Smooth muscle cell of the brain vasculature (primary cell): ENCODE data around the gene GRID1.
"Not testable (repeated sequence)": the region's sequence is repeated elsewhere in the genome, so short reads cannot be mapped to it uniquely, and the experiment has no call there.

Experiments
- DNase-seq: peaks from one replicate; pipeline ENCODE4 v3.0.0-alpha.2; 2012; ENCODE audit warnings: low read depth, low spot score

Gene GRID1

DNA sequence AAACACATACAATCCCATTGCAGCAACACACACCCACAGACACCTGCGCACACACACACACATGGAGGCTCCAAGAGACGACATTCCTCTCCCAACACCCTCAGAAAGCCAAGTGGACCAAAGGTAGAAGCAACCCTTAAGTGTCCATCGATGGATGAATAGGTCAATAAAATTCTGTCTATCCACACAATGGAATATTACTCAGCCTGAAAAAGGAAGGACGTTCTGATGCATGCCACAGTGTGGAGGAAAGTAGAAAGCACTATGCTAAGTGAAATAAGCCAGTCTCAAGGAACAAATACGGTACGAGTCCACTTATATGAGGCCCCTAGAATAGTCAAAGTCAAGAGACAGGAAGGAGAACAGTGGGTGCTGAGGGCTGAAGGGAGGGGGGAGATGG lies 174.4 kb downstream of the GRID1 start:
- DNase-seq, result no peak

DNA sequence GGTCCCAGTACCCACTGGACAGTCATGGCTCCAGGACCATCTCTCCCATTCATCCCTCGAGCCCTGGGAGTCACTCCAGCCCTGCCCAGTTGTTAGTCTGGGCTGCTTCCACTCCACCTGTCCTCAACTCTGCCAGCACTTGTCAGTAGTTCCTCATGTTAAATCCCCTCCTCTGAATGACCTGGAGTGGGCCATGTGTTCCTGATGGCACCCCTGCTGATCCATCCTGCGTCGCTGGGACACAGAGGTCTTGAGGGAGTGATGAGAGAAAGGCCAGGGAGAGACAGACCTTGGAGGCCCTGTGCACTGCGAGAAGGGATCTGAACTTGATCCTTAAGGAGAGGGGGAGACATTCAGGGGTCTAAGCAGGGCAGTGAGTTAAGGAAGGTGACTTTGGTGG lies 174.9 kb downstream of the GRID1 start:
- no peak for DNase-seq

DNA sequence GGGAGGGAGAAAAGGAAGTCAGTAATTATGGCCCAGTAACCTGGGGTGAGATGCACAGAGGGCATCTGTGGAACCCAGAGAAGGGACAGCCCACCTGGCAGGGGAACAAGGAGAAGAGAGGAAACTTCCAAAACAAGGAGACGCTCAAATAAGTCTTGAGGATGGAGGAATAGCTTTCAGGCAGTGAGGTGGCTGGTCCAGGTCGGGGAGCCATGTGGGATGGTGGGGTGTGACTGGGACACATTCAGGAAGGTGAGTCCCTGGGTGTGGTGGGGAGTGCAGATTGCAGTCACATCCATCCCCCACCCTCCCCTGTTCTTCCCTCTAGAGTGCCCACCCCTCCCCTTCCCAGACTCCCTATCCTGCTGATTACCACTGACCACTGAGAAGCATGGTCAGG lies 175.4 kb downstream of the GRID1 start:
- DNase-seq, result no peak

DNA sequence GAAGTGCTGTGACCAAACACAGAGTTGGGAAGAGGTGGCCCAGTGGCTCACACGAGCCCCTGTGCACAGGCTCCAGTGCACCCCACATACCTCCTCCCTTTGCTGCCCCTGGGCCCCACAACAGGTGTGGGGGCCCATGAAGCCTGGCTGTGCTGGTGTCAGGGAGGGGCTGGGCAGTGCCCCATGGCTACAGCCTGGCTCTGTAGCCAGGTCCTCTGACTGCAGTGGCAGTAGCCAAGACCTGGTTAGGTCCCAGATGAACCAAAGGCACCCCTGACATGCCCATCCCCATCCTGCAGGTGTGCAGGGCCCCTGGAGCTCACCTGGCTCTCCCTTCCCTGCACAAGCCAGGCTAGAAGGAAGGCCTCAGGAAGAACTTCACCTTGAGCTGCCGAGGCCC lies 176.3 kb downstream of the GRID1 start:
- DNase-seq, result no peak

DNA sequence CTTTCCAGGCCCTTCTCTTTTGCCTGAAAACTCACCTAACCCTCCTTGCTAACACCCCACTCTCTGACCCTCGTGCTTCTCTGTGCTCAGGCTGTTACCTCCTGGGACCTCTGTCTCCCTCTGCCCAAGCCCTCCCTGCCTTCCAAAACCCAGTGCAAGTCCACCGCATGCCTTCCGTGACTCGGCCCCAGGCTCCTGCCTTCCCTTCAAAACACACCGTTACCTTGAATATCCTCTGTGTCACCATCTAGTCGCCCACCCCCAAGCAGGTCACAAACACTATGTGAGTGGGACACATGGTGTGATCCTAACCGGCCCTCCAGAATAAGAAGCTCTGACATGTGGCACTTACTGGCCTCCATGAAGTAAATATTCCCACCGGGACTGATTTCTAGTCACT lies 176.7 kb downstream of the GRID1 start:
- DNase-seq, result no peak

DNA sequence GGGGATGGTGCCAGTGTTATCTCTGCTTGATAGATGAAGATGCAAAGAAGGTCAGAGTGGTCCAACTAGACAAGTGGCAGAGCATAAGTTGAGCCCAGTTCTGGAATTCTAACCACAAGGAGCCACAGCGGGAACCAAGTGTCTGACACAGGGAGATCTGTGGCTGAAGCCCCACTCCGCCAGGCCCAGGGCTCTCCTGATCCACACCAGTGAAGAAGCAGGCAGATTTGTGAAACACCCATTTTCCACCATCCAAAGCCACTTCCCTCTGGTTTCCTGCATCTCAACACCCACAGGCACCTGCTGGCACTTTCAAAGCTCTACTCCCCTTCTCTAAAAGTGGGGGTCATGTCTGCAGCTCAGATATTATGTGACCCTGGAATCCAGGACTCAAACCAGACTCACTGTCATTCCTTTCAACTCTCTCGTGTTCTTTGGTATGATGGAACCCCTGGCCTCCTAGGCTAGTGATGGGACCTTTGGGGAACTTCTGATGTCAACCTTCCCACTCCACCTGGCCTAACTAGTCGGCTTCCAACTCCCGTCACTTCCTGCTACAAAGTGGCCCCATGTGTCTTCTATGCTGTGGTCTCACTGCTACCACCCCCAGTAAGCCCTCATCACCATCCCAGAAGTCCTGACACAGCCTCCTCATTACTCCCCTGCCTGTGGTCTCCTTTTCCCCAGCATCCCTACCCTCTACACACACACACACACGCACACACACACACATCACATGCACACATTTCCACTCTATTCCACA lies 177.6 kb downstream of the GRID1 start:
- DNase-seq, result no peak

DNA sequence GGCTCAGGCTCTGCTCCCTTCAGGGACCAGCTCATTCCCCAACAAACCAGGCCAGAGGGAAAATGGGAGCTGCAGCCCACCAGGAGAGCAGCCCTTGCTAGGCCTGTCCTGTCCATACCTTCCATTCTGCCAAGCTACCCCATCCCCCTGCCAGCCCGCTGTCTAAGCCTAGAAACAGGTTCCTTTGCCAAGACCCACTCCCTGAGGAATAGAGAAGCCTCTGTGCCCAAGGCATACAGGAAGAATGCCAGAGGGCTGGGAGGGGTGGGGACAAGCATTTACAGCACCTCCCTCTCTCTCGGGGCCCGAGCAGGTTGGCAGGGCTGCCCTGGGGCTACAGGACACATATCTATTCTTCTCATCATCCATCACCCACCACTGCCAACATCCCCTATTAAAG lies 178.3 kb downstream of the GRID1 start:
- DNase-seq, result no peak

DNA sequence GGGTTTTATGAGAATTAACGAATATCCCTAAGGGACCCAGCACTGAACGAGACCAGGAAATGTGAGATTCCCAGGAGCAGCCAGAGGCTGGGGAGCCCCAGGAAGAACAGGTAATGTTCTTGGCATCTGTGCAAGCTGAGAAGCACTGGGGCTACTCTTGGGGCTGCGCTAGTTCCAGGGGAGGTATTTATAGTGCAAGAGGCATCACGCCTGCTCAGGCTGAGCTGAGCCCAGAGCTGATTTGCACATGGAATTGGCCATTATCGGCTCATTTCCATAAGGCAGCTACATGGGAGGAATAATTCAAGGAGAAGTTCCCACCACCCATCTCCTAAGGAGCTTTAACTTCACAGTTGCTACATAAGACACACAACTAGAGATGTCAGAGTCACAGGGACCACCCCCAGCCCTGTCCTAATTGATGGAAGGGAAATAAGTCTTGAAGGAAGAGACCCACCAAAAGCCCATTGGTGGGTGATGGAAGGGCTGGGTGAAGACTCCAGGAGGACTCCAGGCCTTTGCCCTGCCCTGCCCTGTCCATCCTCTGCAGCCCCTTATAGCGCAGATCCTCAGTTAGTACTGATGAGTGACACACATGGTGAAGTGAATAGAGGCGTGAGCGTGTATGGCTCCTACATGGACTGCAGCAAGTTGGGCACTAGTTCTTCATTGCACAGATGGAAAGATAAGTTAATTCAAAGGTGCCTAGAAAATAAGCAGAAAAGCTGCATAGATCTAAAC lies 178.9 kb downstream of the GRID1 start:
- DNase-seq, result no peak

DNA sequence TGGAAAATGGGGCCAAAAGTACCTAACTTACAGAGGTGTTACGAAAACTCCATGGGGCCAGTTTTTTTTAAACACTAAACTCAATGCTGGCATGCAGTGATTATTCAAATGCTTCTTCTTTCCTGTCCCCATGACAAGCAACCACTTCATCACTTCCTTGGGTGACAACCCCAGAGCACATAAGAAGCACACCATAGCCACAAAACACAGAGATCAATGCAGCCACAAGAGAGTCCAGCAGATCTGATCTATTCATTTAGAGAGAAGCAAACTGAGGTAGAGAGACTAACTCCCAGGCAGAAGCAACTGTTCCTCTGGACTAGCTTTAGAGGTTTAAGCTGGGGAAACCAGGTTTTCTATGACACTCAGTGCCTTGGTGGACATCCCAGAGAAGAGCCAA lies 180.0 kb downstream of the GRID1 start:
- no peak for DNase-seq

DNA sequence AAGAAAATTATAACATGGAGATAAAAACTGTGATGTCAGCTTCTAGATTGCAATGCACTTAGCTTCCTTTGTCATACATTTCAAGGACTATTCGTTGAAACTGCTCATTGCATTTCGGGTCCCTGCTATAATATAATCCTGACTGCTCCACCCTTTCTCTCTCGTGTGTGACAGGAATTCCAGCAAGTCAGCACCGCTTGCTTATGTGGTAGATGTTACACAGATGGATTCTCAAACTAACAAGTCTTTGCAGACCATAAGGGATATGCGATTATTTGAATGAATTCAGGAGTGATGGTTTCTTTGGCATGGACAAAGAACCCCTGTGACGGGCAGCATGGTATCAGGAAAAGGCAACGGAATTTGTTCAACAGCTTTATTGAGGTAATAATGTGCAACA lies 184.0 kb downstream of the GRID1 start:
- no peak for DNase-seq

DNA sequence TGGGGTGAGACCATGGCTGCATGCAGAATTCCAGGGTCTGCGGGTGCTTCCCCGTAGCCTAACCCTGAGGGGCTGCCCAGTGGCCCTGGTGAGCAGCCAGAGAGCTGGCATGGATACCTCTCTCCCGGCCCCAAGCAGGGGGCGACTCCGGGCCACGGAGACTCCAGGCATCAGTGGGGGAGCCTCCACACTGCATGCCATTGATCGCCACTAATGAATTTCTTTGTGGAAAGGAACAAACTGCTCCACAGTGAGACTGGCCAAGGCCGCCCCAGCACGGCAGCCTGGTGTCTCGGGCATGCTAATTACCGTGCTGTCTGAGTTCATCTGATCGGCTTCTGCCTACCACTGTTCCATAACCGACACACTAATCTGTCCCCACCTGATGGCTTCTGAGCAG lies 184.4 kb downstream of the GRID1 start:
- DNase-seq, result no peak

DNA sequence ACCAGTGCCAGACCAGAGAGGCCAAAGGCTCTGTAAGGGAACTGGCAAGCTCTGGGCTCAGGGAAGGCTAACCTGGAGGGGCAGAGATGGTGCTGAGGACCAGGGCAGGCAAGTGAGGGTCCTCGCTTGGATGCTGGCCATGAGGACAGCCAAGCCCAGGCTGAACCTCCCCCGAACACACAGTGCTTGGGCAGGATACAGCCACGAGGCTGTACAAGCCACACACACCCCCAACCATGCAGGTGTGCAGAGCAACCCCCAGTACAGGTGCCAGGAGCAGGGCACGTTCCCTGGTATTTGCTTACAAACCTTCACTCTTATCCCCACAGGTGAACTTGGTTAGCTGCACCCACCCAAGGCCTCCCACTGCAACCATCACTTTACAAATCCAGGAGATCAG lies 185.7 kb downstream of the GRID1 start:
- DNase-seq, result no peak

DNA sequence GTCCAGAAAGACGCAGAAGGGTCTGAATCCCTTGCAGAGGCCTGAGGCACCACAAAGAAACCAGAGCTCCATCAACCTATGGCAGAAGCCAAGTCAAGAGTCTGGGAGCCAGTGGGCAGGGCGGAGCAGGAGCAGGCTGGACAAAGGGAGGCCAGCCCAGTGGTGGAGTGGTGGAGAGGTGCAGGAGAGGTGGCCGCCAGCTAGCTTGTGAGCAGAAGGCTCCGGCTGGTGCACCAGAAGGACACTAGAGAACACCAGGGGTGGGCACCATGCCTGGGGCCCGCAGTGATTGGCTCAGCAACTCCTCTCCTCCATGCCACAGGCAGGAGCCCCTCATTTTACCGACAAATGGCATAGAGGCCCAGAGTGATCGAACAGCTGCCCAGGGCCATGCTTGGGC lies 186.6 kb downstream of the GRID1 start:
- DNase-seq, result no peak

DNA sequence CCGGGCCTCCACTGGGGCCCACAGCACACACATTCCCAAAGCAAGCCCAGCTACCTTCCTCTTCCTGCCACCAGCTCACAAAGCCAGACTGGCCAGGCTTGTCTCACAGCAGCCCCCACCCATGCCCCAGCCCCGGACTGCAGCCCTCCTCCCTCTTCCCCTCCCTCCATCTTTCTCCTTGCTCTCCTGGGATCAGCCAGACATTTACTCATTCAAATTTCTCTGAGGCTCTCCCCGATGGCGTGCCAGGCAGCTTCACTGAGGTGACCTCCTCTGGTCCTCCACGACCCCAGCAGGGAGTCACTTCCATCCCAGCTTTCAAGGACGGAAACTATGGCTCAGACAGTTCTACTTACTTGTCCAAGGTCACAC lies 187.5 kb downstream of the GRID1 start:
- no peak for DNase-seq

DNA sequence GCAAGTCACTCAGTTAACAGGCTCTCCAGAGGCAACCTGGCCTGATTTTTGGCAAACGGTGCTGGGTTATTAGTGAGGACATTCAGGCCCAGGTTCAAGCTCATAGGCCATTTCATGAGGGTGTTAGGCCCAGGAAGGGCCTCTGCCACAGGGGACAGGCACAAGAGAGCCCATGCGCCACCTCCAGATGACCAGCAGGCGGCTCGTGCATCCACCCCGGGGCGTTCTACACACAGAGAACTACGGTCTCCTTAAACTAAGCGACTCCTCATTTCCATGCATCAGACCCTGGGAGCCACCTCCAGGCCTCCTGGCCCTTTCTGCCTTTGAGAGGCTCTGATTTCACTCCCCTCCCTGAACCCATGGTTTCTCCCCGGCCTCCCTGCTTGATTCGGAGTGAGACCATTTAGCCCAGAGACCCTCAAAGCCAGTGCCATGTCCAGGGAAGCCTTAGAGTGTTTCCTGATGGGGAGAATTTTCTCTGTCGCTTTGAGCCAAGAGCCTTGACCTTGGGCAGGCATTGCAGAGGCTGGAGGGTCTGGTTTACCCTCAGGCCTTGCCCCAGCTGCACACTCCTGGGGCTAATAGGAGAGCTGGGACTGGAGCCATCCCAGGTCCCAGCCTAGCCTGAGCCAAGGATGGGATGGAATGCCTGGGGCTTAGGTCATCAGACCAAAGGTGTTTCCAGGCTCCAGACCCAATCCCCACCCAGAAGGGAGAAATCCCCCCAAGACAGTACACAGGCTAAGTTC lies 188.0 kb downstream of the GRID1 start:
- DNase-seq, result no peak

DNA sequence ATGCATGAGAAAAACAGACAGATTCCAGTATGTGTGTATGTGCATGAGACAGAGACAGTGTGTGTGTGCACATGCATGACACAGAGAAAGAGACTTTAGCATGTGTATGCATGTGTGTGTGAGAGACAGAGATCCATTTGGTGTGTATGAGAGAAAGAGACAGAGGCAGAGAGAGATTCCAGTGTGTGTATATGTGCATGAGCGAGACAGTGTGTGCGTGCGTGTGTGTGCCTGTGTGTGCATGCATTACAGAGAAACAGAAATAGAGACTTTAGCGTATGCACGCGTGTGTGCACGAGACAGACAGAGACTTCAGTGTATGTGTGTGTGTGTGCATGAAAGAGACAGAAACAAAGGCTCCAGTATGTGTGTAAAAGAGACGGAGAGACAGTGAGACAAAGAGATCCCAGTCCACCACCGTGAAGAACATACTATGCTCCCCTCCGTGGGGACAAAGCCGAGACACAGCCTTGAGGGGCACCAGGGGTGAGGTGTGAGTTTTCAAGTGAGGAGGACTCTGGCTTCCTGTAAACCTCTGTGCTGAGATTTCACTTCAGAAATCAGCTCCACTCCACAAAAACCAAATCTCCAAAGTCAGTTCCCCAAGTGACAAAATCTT lies 188.9 kb downstream of the GRID1 start:
- no peak for DNase-seq

DNA sequence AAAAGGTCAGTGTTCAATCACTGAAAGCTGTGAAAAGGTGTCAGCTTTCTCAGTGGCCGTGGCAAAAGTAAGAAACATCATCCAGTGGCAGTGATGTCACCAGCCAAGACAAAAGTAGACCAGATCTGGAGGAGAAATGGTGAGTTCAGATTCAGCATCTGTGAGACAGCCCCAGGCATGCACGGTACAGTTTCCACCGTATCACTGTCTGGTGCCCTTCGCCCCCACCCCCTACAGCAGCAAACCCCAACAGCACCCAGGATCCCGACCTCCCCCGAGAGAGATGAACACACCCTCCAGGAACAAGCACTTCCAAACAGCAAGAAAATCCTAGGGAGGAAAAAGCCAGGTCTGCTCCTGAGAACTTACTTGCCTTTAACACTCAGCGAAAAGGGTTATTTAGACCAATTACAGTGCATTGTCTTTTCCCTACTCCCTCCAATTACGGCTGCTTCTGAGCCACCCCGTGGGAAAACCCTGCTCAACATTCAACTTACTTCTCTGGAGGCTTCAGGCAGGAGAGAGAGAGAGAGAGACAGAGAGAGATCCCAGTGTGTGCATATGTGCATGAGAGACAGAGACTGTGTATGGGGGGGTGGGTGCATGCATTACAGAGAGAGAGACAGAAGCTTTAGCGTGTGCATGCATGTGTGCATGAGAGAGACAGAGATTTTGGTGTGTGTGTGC lies 189.6 kb downstream of the GRID1 start:
- no peak for DNase-seq

DNA sequence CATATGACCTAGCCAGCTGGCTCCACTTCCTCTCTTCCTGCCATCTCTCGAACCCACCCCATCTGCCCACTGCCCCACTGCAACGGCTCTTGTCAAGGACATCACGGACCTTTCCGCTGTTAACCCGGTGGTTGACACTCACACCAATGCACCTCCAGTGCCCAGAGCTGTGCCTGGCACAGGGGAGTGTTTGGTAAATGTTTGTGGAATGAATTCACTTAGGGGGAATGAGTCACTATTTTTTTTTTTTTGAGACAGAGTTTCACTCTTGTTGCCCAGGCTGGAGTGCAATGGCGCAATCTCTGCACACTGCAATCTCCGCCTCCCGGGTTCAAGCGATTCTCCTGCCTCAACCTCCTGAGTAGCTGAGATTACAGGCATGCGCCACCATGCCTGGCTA lies 191.1 kb downstream of the GRID1 start:
- DNase-seq, result not testable (repeated sequence)

DNA sequence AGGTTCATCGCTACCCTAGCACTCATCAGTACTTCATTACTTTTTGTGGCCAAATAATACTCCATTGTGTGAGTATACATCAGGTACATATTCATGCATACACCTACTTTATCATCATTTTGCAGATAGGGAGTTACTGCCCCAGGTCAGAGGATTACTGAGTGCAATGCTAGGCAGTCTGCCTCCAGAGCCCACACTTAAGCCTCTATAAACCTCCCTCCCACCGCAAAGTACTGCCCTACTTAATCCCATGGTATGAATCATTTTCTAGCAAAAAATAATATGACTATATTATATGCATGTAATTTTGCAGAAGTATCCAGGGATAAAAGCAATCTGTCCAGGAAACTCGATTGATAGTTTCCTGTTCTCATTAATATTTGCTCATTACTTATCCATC lies 194.3 kb downstream of the GRID1 start:
- no peak for DNase-seq

DNA sequence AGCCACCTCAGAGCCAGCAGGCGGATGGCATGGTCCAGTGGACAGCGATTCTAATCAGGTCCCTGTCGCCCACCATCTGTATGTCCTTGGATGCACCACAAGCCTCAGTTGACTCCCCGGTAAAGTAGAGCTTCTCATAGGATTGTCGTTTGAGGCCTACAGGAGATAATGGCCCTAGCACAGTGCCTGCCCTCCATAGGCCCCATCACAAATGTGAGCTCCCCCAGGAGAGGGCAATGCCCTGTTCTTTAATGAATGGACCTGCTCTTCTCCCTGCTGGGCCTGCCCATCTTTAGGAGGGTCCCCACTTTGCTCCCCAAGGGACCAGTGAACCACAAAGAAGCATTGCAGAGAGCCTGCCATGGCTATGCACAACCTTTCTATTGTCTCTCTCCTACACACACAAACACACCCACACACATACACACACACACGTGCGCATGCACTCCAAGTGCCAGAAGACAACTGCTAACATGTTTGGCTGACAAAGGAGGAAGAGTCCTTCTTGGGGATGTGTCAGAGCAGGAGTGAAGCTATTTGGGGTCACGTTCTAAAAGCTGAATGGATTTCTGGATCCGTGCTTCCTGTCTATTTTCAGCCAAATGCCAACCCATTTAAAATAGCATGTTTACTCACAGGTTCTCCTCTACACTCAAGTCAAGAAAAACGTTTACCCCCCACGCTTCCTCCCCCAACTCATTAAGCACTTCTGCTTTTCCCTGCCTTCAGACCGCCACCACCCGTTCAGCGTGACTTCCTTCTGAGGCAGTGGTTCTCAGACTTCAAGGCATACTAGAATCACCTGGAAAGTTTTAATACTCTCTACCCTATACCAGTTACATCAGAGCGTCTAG lies 196.1 kb downstream of the GRID1 start:
- DNase-seq, result no peak
